Measurements from ENCODE around the gene PDGFB. TPM values are rescaled to one million over a fixed set of nuclear protein-coding genes. Genes with fewer than 3 reads are reported as not detected.

Gene PDGFB
- total and polyA plus RNA-seq, 2 experiments from 2014 or later: 2.2 to 8.0 TPM

DNA sequence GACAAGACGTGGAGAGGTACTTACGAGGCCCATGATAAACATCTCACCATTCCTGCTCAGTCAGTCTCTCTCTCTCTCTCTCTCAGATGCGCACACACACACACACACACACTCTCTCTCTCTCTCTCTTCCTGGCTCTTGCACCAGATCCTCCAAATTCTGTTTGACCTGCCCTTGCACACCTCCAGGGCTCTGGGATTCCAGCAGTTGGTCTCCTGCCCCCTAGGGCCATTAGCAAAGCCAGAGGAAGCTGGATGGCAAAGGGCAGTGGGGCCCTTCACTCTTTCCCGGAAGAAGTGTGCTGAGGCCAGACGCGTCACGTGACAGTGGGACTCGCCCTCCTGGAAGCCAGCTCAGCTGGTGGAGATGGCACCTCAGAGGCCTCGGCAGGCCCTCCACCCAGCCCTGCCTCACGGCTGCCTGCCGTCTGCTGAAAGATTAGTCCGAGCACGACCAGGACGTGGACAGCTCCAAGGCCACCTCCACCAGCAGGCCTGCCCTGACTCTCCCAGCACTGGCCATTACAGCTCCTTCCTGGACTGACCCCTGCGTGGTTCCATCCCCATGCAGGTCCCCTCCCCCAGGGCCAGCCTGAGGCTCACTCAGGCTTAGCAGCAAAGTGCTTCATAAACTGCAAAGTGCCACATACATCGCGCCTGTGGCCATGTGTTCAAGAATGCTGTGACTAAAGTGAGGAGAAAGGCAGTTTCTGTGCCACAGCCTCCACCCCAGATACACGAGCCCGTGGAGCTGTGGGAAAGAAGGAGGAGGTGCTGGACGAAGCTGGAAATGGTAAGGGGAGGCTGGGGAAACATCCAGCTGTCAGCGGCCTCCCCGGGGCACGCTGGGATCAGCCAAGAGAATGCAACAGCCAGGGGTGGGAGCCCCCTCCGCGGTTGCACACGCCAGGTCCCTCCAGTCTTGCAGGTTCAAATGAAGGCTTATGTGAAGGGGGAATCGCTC is 3.7 kb downstream of the PDGFB start:
- Mint-ChIP-seq H3K36me3 (ENCODE audit: low read depth) (no peaks in the 10 kb centered on the region; the same call in 2 of the 3 replicates), H3K4me1 (peaks cover 37% of the 10 kb centered on the region), H3K27me3 (ENCODE audit: insufficient read depth, low read depth, poor library complexity) (peaks cover 62% of the 10 kb centered on the region), H3K4me3 (peak overlapping the region; percentile 78), H3K27ac (no peak overlapping the region), H3K9me3 (peaks cover 5% of the 10 kb centered on the region; the same call in 1 of the 3 replicates)
- DNase-seq (ENCODE audit: low spot score) (no peak), ATAC-seq (no peak)
- Histone ChIP-seq H3K79me2 (replicated peaks; ENCODE audit: insufficient read depth) (no peaks in the 10 kb centered on the region), H3K4me1 (ENCODE audit: insufficient read depth) (peaks cover 28% of the 10 kb centered on the region), H3K27me3 (ENCODE audit: insufficient read depth) (peaks cover 72% of the 10 kb centered on the region), H3K27ac (ENCODE audit: low read depth) (no peak overlapping the region), H3K4me3 (peak overlapping the region; percentile 78), H4K20me1 (replicated peaks; ENCODE audit: insufficient read depth) (no peaks in the 10 kb centered on the region), H3K36me3 (ENCODE audit: insufficient read depth) (no peaks in the 10 kb centered on the region), H2AFZ (no peak overlapping the region), H3K9me2 (ENCODE audit: insufficient read depth) (no peaks in the 10 kb centered on the region), H3F3A (replicated peaks; ENCODE audit: low read depth) (peaks cover 13% of the 10 kb centered on the region), H3K4me2 (peak overlapping the region; percentile 92)
- no peak for TF ChIP-seq CTCF (conservative IDR thresholded peaks at IDR 0.05; ENCODE audit: low read depth in 2 of 2)
- no peak for TF ChIP-seq JUNB (IDR thresholded peaks at IDR 0.05; ENCODE audit: unreplicated experiment)
- no peak for TF ChIP-seq NANOG (IDR thresholded peaks at IDR 0.05; ENCODE audit: borderline replicate concordance)
- TF ChIP-seq STAT1 (IDR thresholded peaks at IDR 0.05; ENCODE audit: unreplicated experiment): no peak
- TF ChIP-seq ZNF114 (CRISPR knock-in tag; IDR thresholded peaks at IDR 0.05): no peak
- TF ChIP-seq REST (IDR thresholded peaks at IDR 0.05; ENCODE audit: unreplicated experiment): peak; percentile 32

Data from GM23338 (cell line).